ENCODE measurements around the gene EFTUD2.

The EFTUD2 gene

GRCh38 chr17:44887971-44888954 is 11.0 kb downstream of the EFTUD2 start:
- DNase-seq (ENCODE audit: low read depth) = no peak

GRCh38 chr17:44887016-44887415 is 12.2 kb downstream of the EFTUD2 start:
- DNase-seq (ENCODE audit: low read depth) = no peak

GRCh38 chr17:44884941-44885340 is 14.3 kb downstream of the EFTUD2 start:
- no peak for DNase-seq (ENCODE audit: low read depth)

GRCh38 chr17:44881145-44881544 is 18.1 kb downstream of the EFTUD2 start:
- DNase-seq (ENCODE audit: low read depth) = no peak

- DNase-seq (ENCODE audit: low read depth) = no peak
Measured at GRCh38 chr17:44880062-44880461, 19.2 kb downstream of the EFTUD2 start.

GRCh38 chr17:44879376-44879775 is 19.9 kb downstream of the EFTUD2 start:
- no peak for DNase-seq (ENCODE audit: low read depth)

GRCh38 chr17:44878627-44879221 is 20.5 kb downstream of the EFTUD2 start:
- no peak for DNase-seq (ENCODE audit: low read depth)

GRCh38 chr17:44877121-44877520 is 22.1 kb downstream of the EFTUD2 start:
- no peak for DNase-seq (ENCODE audit: low read depth)

GRCh38 chr17:44875761-44876160 is 23.5 kb downstream of the EFTUD2 start:
- no peak for DNase-seq (ENCODE audit: low read depth)

- no peak for DNase-seq (ENCODE audit: low read depth)
Measured at GRCh38 chr17:44872131-44872768, 27.0 kb downstream of the EFTUD2 start.

GRCh38 chr17:44871556-44871955 is 27.7 kb downstream of the EFTUD2 start:
- no peak for DNase-seq (ENCODE audit: low read depth)

- no peak for DNase-seq (ENCODE audit: low read depth)
Measured at GRCh38 chr17:44867841-44868240, 31.4 kb downstream of the EFTUD2 start.

GRCh38 chr17:44865931-44866330 is 33.3 kb downstream of the EFTUD2 start:
- DNase-seq (ENCODE audit: low read depth) = no peak

- peak; percentile 56 for DNase-seq (ENCODE audit: low read depth)
Measured at GRCh38 chr17:44865231-44865660, 34.0 kb downstream of the EFTUD2 start.

GRCh38 chr17:44864831-44865230 is 34.4 kb downstream of the EFTUD2 start:
- DNase-seq (ENCODE audit: low read depth) = no peak

GRCh38 chr17:44863061-44863918 is 36.0 kb downstream of the EFTUD2 start:
- DNase-seq (ENCODE audit: low read depth) = no peak

- DNase-seq (ENCODE audit: low read depth) = no peak
Measured at GRCh38 chr17:44862278-44862914, 36.8 kb downstream of the EFTUD2 start.

GRCh38 chr17:44859701-44860100 is 39.5 kb downstream of the EFTUD2 start:
- no peak for DNase-seq (ENCODE audit: low read depth)

- DNase-seq (ENCODE audit: low read depth) = no peak
Measured at GRCh38 chr17:44854192-44854591, 45.1 kb downstream of the EFTUD2 start.

GRCh38 chr17:44850612-44851011 is 48.6 kb downstream of the EFTUD2 start:
- DNase-seq (ENCODE audit: low read depth) = no peak

GRCh38 chr17:44850025-44850424 is 49.2 kb downstream of the EFTUD2 start:
- DNase-seq (ENCODE audit: low read depth) = no peak
